Bronchial epithelial cell (primary cell): ENCODE results near the gene COMP. TPM values are rescaled to one million over a fixed set of nuclear protein-coding genes. Genes with fewer than 3 reads are reported as not detected.

ENCODE experiments used
- DNase-seq: peaks from one replicate; pipeline ENCODE4 v3.0.0-alpha.2; 2010; ENCODE audit warnings: low read depth
- FAIRE-seq: peaks from 2 replicates; lab custom pipeline; 2011; peaks lifted over from hg19 to GRCh38; lab: Jason Lieb, UNC
- H3K27me3 ChIP-seq: 2 replicates; pipeline ENCODE4 v1.5.1; 2011; ENCODE audit warnings: low read length; ENCODE audit not compliant: control insufficient read depth, insufficient read depth
- H3K36me3 ChIP-seq: 2 replicates; pipeline ENCODE4 v1.5.1; 2011; ENCODE audit warnings: low read length; ENCODE audit not compliant: control insufficient read depth, insufficient read depth
- H3K4me3 ChIP-seq: 2 replicates; pipeline ENCODE4 v1.5.1; 2011; ENCODE audit warnings: mild to moderate bottlenecking, low read depth, low read length, control low read depth
- total RNA-seq: library from RNA; depleted of rRNA; stranded (reverse); fragments of >200 nt; gene quantifications from 2 replicates; pipeline ENCODE4 v1.2.1, GENCODE V29; 2014
- TF ChIP-seq, protein P1 (sequence below): IDR thresholded peaks from 2 replicates; pipeline ENCODE4 v1.5.1; 2011; ENCODE audit warnings: mild to moderate bottlenecking, moderate library complexity, low read length, control low read depth, inconsistent platforms; ENCODE audit not compliant: insufficient read depth, severe bottlenecking

The COMP gene
- total RNA-seq, 1 donor from 2014 or later, result not detected

DNA sequence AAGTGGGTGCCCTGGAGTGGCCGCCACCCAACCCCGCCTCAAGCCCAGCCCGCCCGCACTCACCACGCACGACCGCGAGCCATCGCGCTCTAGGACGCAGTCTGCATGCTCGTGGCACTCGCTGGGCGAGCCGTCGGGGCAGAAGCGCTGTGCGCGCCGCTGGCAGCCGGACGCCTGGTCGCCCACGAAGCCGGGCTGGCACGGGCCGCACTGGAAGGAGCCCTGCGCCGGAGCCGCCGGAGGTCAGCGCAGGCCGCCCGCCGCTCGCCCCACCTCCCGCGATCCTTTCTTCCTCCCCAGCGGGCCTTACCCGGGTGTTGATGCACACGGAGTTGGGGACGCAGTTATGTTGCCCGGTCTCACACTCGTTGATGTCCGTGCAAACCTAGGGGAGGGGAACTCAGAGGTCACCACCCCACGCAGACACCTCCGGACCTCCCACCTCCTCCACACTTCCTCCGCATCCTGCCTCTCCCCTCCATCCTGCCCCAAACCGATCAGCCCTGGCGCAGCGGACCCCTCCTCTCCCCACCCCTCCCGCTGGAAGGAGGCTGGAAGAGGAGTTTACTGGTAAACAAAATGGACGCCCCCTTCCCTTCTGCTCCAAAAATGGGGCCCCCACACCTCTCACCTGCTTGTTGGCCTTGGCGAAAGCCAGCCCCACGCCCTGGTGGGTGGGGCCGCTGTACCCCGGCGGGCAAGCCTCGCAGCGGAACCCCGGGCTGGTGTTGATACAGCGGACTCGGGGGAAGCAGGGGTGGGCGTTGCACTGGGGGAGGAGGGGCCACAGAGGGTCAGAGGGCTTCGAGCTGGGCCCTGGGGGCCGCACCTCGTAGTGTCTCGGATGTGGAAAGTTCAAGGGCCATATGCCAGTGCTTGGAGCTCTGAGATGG is 2.3 kb downstream of the COMP start:
- TF ChIP-seq, protein P1, sequence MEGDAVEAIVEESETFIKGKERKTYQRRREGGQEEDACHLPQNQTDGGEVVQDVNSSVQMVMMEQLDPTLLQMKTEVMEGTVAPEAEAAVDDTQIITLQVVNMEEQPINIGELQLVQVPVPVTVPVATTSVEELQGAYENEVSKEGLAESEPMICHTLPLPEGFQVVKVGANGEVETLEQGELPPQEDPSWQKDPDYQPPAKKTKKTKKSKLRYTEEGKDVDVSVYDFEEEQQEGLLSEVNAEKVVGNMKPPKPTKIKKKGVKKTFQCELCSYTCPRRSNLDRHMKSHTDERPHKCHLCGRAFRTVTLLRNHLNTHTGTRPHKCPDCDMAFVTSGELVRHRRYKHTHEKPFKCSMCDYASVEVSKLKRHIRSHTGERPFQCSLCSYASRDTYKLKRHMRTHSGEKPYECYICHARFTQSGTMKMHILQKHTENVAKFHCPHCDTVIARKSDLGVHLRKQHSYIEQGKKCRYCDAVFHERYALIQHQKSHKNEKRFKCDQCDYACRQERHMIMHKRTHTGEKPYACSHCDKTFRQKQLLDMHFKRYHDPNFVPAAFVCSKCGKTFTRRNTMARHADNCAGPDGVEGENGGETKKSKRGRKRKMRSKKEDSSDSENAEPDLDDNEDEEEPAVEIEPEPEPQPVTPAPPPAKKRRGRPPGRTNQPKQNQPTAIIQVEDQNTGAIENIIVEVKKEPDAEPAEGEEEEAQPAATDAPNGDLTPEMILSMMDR, result no peak
- DNase-seq (no peak), FAIRE-seq (no peak)
- Histone ChIP-seq H3K27me3 (peaks cover 41% of the 10 kb centered on the region), H3K36me3 (no peaks in the 10 kb centered on the region), H3K4me3 (no peak overlapping the region)

DNA sequence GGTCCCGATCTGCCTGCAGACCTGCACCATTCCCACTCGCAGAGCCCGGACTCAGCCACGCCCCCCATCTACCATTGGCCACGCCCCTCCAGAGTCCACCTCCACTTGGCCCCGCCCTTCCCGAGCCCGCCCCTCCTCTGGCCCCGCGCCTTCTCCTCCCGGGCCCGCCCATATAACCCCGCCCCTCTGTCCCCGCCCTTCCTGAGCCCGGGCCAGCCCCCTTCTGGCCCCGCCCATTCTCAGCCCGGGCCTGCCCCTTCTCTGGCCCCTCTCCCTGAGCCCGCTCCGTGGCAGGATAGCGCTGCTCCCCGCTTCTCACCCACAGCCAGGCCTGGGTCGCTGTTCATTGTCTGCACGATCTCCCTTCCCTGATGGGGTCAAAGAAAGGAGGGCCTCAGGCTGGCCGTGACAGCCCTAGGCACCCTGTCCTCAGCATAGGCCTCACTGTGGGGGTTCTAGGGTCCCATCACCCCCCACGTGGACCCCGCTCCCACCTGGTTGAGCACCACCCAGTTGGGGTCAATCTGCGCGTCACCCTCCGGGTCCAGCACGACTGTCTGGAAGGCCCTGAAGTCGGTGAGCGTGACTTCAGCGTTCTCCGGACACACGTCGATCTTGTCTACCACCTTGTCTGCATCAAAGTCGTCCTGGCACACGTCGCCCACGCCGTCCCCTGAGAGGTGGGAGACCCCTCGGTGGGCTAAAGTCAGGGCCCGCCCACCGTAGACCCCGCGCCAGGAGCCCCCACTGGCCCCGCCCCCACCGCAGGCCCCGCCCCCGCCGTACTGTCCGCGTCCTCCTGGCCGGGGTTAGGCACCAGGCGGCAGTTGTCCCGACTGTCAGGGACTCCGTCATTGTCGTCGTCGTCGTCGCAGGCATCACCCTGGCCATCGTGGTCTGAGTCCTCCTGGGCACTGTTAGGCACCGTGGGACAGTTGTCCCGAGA is 5.7 kb downstream of the COMP start:
- no peak overlapping the region for H3K4me3 ChIP-seq
- DNase-seq (no peak), FAIRE-seq (no peak)
- TF ChIP-seq, protein P1, result no peak
- H3K27me3 ChIP-seq, result peaks cover 28% of the 10 kb centered on the region
- no peaks in the 10 kb centered on the region for H3K36me3 ChIP-seq

DNA sequence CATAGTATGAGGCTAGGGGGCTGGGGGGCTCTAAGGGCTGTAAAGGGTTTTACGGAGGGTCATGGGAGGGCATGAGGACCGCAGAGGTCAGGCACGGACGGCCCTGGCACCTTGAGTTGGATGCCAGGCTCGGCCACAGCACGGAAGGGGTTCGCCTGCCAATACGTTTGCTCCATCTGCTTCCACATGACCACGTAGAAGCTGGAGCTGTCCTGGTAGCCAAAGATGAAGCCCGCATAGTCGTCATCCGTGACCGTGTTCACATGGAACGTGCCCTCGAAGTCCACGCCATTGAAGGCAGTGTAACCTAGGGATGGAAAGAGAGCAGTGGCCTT is 6.4 kb downstream of the COMP start:
- no peaks in the 10 kb centered on the region for H3K36me3 ChIP-seq
- DNase-seq (no peak), FAIRE-seq (no peak)
- peaks cover 24% of the 10 kb centered on the region for H3K27me3 ChIP-seq
- no peak overlapping the region for H3K4me3 ChIP-seq
- TF ChIP-seq, protein P1, result no peak

DNA sequence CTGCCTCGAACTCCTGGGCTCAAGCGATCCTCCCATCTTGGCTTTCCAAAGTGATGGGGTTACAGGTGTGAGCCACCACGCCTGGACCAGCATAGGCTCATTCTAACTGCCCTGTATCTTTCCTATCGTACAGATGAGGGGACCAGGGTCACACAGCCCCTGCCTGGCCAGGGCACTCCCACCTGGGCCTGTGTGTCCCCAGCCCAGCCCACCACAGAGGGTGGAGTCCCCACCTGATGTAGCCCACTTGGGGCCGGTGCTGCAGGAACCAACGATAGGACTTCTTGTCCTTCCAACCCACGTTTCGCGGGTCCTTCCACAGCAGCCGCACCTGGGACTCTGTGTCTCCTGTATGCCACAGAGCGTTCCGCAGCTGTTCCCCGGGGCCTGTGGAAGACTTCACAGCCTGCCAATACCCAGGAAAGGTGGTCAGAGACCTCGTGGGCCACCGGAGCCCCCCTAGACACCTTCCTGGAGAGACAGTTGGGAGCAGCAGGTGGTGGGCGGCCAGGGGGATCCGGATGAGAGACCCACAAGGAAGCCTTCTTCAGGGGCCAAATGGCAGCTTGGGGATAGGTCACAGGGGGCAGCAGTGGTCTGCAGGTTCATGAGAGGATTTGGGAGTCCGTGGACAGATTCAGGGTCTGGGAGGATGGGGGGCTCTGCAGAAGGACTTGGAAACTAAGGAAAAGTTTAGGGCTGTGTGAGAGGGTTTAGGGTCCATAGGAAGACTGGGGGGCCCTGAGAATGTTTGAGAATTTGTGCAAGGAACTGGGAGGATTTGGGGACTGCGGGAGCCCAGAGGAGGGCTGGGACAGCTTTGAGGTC is 6.9 kb downstream of the COMP start:
- H3K27me3 ChIP-seq, result peaks cover 22% of the 10 kb centered on the region
- no peaks in the 10 kb centered on the region for H3K36me3 ChIP-seq
- TF ChIP-seq, protein P1, result no peak
- DNase-seq, result no peak
- no peak for FAIRE-seq
- no peak overlapping the region for H3K4me3 ChIP-seq

DNA sequence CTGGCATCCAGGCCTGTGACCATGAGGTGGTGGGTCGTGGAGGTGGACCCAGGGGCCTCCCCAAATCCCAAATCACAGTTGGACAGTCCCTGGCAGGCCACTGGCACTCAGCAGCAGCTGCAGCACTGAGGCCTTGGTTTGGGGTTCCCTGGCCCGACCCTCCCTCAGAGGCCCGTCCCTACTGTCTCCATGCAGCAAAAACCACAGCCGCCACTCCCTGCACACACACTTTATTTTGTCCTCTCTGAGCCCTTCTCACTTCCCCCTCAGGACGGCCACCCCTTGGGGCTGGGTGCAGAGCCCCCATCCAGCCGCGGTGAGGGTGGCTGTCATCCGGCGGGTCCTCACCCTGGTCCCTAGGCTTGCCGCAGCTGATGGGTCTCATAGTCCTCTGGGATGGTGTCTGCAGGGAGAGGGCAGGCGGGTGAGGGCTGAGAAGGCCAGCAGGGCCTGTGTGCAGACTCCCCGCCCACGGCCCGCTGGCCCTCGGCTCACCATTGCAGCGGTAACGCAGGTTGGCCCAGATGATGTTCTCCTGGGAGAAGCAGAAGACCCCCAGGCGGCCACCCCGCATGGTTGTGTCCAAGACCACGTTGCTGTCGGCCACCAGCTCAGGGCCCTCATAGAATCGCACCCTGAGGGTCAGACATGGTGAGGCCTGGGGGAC is 8.4 kb downstream of the COMP start:
- DNase-seq (no peak), FAIRE-seq (no peak)
- Histone ChIP-seq H3K36me3 (no peaks in the 10 kb centered on the region), H3K4me3 (no peak overlapping the region), H3K27me3 (peaks cover 10% of the 10 kb centered on the region)
- TF ChIP-seq, protein P1, result no peak
